Esophagus (tissue), 2 donors: ENCODE results near the gene PNLIPRP3. TPM values are rescaled to one million over a fixed set of nuclear protein-coding genes. Genes with fewer than 3 reads are reported as not detected.

ENCODE experiments used
- H3K27ac ChIP-seq, 2 donors: one replicate each; pipeline ENCODE4 v1.5.1; 2013; ENCODE audit warnings: low read depth in 2 of 2, mild to moderate bottlenecking in 2 of 2, inconsistent platforms in 1 of 2, low read length in 1 of 2, moderate library complexity in 1 of 2
- H3K27me3 ChIP-seq, 2 donors: one replicate each; pipeline ENCODE4 v1.6.1; 2013; ENCODE audit warnings: low read length in 2 of 2, control low read depth in 1 of 2, mild to moderate bottlenecking in 1 of 2; ENCODE audit not compliant: insufficient read depth in 2 of 2, control insufficient read depth in 1 of 2
- H3K36me3 ChIP-seq, 2 donors: one replicate each; pipeline ENCODE4 v1.6.1; 2013; ENCODE audit warnings: low read length in 1 of 2; ENCODE audit not compliant: control insufficient read depth in 2 of 2, insufficient read depth in 2 of 2
- H3K4me1 ChIP-seq, 2 donors: one replicate each; pipeline ENCODE4 v1.6.1; 2013; ENCODE audit warnings: low read length in 1 of 2; ENCODE audit not compliant: control insufficient read depth in 2 of 2, insufficient read depth in 2 of 2
- H3K4me3 ChIP-seq, 2 donors: one replicate each; pipeline ENCODE4 v1.5.1; 2013; ENCODE audit warnings: low read length in 2 of 2, mild to moderate bottlenecking in 2 of 2, low read depth in 1 of 2, moderate library complexity in 1 of 2
- H3K9me3 ChIP-seq, 2 donors: one replicate each; pipeline ENCODE4 v1.6.1; 2013; ENCODE audit warnings: mild to moderate bottlenecking in 2 of 2, low read depth in 1 of 2, low read length in 1 of 2, moderate library complexity in 1 of 2; ENCODE audit not compliant: control insufficient read depth in 2 of 2, insufficient read depth in 1 of 2
- WGBS, 2 donors: extraction: QIAGEN DNeasy Blood & Tissue Kit; methylation state at CpG; one replicate each; pipeline ENCODE4 v1.1.7; 2013; 5-methylcytosine and 5-hydroxymethylcytosine counted together
- polyA plus RNA-seq, 2 donors: library from polyadenylated mRNA; stranded (reverse); fragments of 200-250 nt; gene quantifications; one replicate each; pipeline ENCODE4 v1.2.3, GENCODE V29; 2013
- donor health status: healthy with polysubstance abuse.
- donor health status: Bipolar disorder and iron deficiency.

Gene PNLIPRP3
- polyA plus RNA-seq, 2 donors: 2.6 to 7.9 TPM

- H3K36me3 ChIP-seq: no peaks in the 10 kb centered on the region
- no peak overlapping the region for H3K4me3 ChIP-seq
- H3K27ac ChIP-seq: no peak overlapping the region
- H3K4me1 ChIP-seq: no peaks in the 10 kb centered on the region
- no peaks in the 10 kb centered on the region for H3K9me3 ChIP-seq
- 91 to 92% methylated on average over 5 of the region's 5 CpGs for WGBS, 2 donors
- H3K27me3 ChIP-seq: no peaks in the 10 kb centered on the region
These were observed 12.8 kb downstream of the PNLIPRP3 start for GRCh38 chr10:116440330-116441030.

- no peak overlapping the region for H3K4me3 ChIP-seq
- WGBS, 2 donors: 45 to 51% methylated on average over 4 of the region's 4 CpGs
- H3K27me3 ChIP-seq: no peaks in the 10 kb centered on the region
- H3K27ac ChIP-seq: no peak overlapping the region
- H3K36me3 ChIP-seq: no peaks in the 10 kb centered on the region
- H3K9me3 ChIP-seq: no peaks in the 10 kb centered on the region
- no peaks in the 10 kb centered on the region for H3K4me1 ChIP-seq
These were observed 17.0 kb downstream of the PNLIPRP3 start for GRCh38 chr10:116444527-116445142.

GRCh38 chr10:116450861-116451260 lies 23.2 kb downstream of the PNLIPRP3 start:
- WGBS, 2 donors: 65 to 71% methylated on average over 2 of the region's 2 CpGs
- H3K27me3 ChIP-seq: no peaks in the 10 kb centered on the region
- no peaks in the 10 kb centered on the region for H3K4me1 ChIP-seq
- H3K36me3 ChIP-seq: no peaks in the 10 kb centered on the region
- H3K27ac ChIP-seq: no peak overlapping the region
- no peak overlapping the region for H3K4me3 ChIP-seq
- peaks cover 0 to 4% of the 10 kb centered on the region in 2 donors for H3K9me3 ChIP-seq

- Histone ChIP-seq H3K27me3 (no peaks in the 10 kb centered on the region), H3K9me3 (peaks cover 0 to 4% of the 10 kb centered on the region in 2 donors), H3K36me3 (no peaks in the 10 kb centered on the region), H3K27ac (no peak overlapping the region), H3K4me1 (no peaks in the 10 kb centered on the region), H3K4me3 (no peak overlapping the region)
- 0 to 12% methylated on average over 1 of the region's 1 CpG for WGBS, 2 donors
These were observed 24.2 kb downstream of the PNLIPRP3 start for GRCh38 chr10:116451711-116452337.

GRCh38 chr10:116452338-116452720 lies 24.7 kb downstream of the PNLIPRP3 start:
- no peaks in the 10 kb centered on the region for H3K27me3 ChIP-seq
- no peak overlapping the region for H3K4me3 ChIP-seq
- H3K9me3 ChIP-seq: peaks cover 0 to 4% of the 10 kb centered on the region in 2 donors

GRCh38 chr10:116457488-116457887 lies 29.8 kb downstream of the PNLIPRP3 start:
- Histone ChIP-seq H3K9me3 (peaks cover 0 to under 1% of the 10 kb centered on the region in 2 donors), H3K36me3 (no peaks in the 10 kb centered on the region), H3K4me3 (no peak overlapping the region), H3K4me1 (no peaks in the 10 kb centered on the region), H3K27ac (no peak overlapping the region), H3K27me3 (no peaks in the 10 kb centered on the region)

More at GRCh38 chr10:116452338-116452720, 24.7 kb downstream of the PNLIPRP3 start:
- no peaks in the 10 kb centered on the region for H3K4me1 ChIP-seq
- no peaks in the 10 kb centered on the region for H3K36me3 ChIP-seq
- H3K27ac ChIP-seq: no peak overlapping the region

GRCh38 chr10:116460219-116460618 lies 32.6 kb downstream of the PNLIPRP3 start:
- WGBS, 2 donors: 83 to 84% methylated on average over 3 of the region's 3 CpGs
- Histone ChIP-seq H3K4me3 (no peak overlapping the region), H3K36me3 (no peaks in the 10 kb centered on the region), H3K9me3 (no peaks in the 10 kb centered on the region), H3K27ac (no peak overlapping the region), H3K27me3 (no peaks in the 10 kb centered on the region), H3K4me1 (peaks cover 0 to 3% of the 10 kb centered on the region in 2 donors)

- Histone ChIP-seq H3K4me1 (peaks cover 0 to 3% of the 10 kb centered on the region in 2 donors), H3K27ac (no peak overlapping the region), H3K36me3 (no peaks in the 10 kb centered on the region), H3K4me3 (no peak overlapping the region), H3K9me3 (no peaks in the 10 kb centered on the region), H3K27me3 (no peaks in the 10 kb centered on the region)
- 32 to 52% methylated on average over 1 of the region's 1 CpG for WGBS, 2 donors
These were observed 34.0 kb downstream of the PNLIPRP3 start for GRCh38 chr10:116461680-116462079.

GRCh38 chr10:116464257-116464656 lies 36.6 kb downstream of the PNLIPRP3 start:
- WGBS, 2 donors: 46 to 56% methylated on average over 2 of the region's 2 CpGs
- Histone ChIP-seq H3K27ac (no peak overlapping the region), H3K4me1 (peaks cover 0 to 3% of the 10 kb centered on the region in 2 donors), H3K4me3 (no peak overlapping the region), H3K9me3 (no peaks in the 10 kb centered on the region), H3K27me3 (no peaks in the 10 kb centered on the region), H3K36me3 (no peaks in the 10 kb centered on the region)
